Left ventricle myocardium inferior (tissue), 1 donor: ENCODE measurements around the gene FGF5. TPM values are rescaled to one million over a fixed set of nuclear protein-coding genes. Genes with fewer than 3 reads are reported as not detected.

Source experiments
- DNase-seq: peaks from one replicate; pipeline ENCODE4 v3.0.0-alpha.2; 2020
- H3K27ac ChIP-seq: fragments of 200-600 bp; replicated peaks from 2 replicates; pipeline ENCODE4 v1.8.0; 2021
- H3K27me3 ChIP-seq: fragments of 200-600 bp; 2 replicates; pipeline ENCODE4 v1.8.0; 2021; ENCODE audit warnings: low read depth
- H3K36me3 ChIP-seq: fragments of 200-600 bp; 2 replicates; pipeline ENCODE4 v1.8.0; 2021
- H3K4me1 ChIP-seq: fragments of 200-600 bp; 2 replicates; pipeline ENCODE4 v1.8.0; 2021
- H3K4me3 ChIP-seq: fragments of 200-600 bp; 2 replicates; pipeline ENCODE4 v1.8.0; 2021; ENCODE audit warnings: mild to moderate bottlenecking, moderate library complexity
- H3K9me3 ChIP-seq: fragments of 200-600 bp; replicated peaks from 2 replicates; pipeline ENCODE4 v1.8.0; 2021
- intact Hi-C: fragments of 100-400 bp; cut with micrococcal nuclease; formaldehyde crosslinking; loops from one replicate; pipeline ENCODE4 v1.11.0; 2022
- total RNA-seq: library from RNA; stranded (reverse); fragmentation: NEBNext Ultra II Directional; extraction: Animal tissue kit (Norgen Biotek cat#: 25700); gene quantifications from one replicate; pipeline ENCODE4 v1.2.1, GENCODE V29; 2021
- TF ChIP-seq, protein P1 (sequence below): fragments of 200-600 bp; IDR thresholded peaks from 2 replicates; pipeline ENCODE4 v1.8.0; 2021; ENCODE audit warnings: antibody characterized with exemption, mild to moderate bottlenecking, borderline replicate concordance
- donor health status: DM: no; HTN: yes; CAD: no; lungs with severe emphysema.

The FGF5 gene
- total RNA-seq, 1 donor from 2014 or later = 1.2 TPM

DNA sequence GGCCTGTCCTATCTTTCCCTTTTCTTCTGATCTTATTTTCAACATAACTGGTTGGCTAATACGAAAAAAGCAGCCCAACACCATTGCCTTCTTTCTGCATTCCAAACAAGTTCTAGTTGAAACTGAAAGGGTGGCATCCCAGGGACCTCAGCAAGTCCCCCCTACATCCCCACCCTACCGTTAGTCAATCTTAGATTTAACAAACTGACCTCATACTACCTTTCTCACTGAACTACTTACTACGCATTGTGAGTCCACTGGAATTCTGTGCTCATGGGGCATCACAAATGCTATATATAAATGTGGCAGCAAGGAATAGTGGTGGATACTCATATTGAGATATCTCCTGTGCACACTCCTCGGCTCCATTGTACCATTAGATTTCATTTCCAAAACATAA, 33.1 kb upstream of the FGF5 start:
- Histone ChIP-seq H3K27me3 (peaks cover 35% of the 10 kb centered on the region), H3K4me1 (no peaks in the 10 kb centered on the region), H3K27ac (no peak overlapping the region), H3K36me3 (no peaks in the 10 kb centered on the region), H3K9me3 (no peaks in the 10 kb centered on the region), H3K4me3 (no peak overlapping the region)
- intact Hi-C loops = no loop called here
- TF ChIP-seq, protein P1, sequence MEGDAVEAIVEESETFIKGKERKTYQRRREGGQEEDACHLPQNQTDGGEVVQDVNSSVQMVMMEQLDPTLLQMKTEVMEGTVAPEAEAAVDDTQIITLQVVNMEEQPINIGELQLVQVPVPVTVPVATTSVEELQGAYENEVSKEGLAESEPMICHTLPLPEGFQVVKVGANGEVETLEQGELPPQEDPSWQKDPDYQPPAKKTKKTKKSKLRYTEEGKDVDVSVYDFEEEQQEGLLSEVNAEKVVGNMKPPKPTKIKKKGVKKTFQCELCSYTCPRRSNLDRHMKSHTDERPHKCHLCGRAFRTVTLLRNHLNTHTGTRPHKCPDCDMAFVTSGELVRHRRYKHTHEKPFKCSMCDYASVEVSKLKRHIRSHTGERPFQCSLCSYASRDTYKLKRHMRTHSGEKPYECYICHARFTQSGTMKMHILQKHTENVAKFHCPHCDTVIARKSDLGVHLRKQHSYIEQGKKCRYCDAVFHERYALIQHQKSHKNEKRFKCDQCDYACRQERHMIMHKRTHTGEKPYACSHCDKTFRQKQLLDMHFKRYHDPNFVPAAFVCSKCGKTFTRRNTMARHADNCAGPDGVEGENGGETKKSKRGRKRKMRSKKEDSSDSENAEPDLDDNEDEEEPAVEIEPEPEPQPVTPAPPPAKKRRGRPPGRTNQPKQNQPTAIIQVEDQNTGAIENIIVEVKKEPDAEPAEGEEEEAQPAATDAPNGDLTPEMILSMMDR = no peak
- no peak for DNase-seq

GRCh38 chr4:80235451-80235850, 31.0 kb upstream of the FGF5 start:
- Histone ChIP-seq H3K27ac (no peak overlapping the region), H3K4me3 (no peak overlapping the region), H3K27me3 (peaks cover 22% of the 10 kb centered on the region), H3K4me1 (no peaks in the 10 kb centered on the region), H3K36me3 (no peaks in the 10 kb centered on the region), H3K9me3 (no peaks in the 10 kb centered on the region)
- intact Hi-C loops = no loop called here
- TF ChIP-seq, protein P1 = no peak
- DNase-seq = no peak

DNA sequence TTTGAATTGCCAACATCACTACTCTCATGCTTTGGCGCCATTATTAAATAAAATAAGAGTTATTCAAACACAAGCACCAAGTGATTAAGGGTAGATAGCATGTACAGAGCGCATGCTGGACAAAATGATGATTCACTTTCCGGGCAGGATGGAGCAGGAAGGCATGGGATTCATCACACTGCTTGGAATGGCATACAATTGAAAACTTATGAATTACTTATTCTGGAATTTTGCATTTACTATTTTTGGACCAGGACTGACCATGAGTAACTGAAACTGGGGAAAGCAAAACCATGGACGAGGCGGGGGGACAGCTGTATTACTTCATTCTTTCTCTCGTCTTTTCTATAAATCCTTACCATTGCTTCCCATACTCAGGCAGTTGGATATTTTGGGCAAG, 28.5 kb upstream of the FGF5 start:
- Histone ChIP-seq H3K4me1 (no peaks in the 10 kb centered on the region), H3K27ac (no peak overlapping the region), H3K36me3 (no peaks in the 10 kb centered on the region), H3K4me3 (no peak overlapping the region), H3K9me3 (no peaks in the 10 kb centered on the region), H3K27me3 (peaks cover 14% of the 10 kb centered on the region)
- TF ChIP-seq, protein P1 = no peak
- no peak for DNase-seq
- intact Hi-C loops = no loop called here

GRCh38 chr4:80239480-80240150, 26.8 kb upstream of the FGF5 start:
- H3K4me1 ChIP-seq = no peaks in the 10 kb centered on the region
- intact Hi-C loops = no loop called here
- no peaks in the 10 kb centered on the region for H3K36me3 ChIP-seq
- no peak overlapping the region for H3K4me3 ChIP-seq
- H3K27me3 ChIP-seq = peaks cover 29% of the 10 kb centered on the region
- H3K27ac ChIP-seq = no peak overlapping the region
- TF ChIP-seq, protein P1 = no peak
- H3K9me3 ChIP-seq = no peaks in the 10 kb centered on the region
- no peak for DNase-seq

DNA sequence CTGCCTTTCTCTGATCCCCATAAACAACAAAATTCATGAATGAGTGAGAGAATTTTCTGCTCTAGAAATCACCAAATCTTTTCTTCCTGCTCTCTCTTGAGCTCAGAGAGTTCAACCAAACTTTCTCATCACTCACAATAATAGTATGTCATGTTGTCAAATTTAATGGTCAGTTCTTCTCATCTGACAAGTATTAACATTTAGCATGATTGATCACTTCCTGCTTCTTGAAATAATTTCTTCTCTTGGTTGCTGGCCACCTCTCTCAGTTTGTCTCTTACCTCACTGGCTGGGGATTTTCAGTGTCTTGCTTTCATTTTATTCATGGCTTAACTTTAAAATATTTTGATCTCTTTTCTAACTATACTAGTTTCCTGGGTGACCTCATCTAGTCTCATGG, 25.5 kb upstream of the FGF5 start:
- Histone ChIP-seq H3K4me1 (no peaks in the 10 kb centered on the region), H3K27me3 (peaks cover 29% of the 10 kb centered on the region), H3K4me3 (no peak overlapping the region), H3K27ac (no peak overlapping the region), H3K9me3 (no peaks in the 10 kb centered on the region), H3K36me3 (no peaks in the 10 kb centered on the region)
- DNase-seq = no peak
- intact Hi-C loops = no loop called here
- TF ChIP-seq, protein P1 = no peak
